HepG2 (cell line): Measurements from ENCODE around the gene PALM. TPM values are rescaled to one million over a fixed set of nuclear protein-coding genes. Genes with fewer than 3 reads are reported as not detected.

ENCODE experiments used
- AKAP8 ChIP-seq: sonication (generic); formaldehyde crosslinking; IDR thresholded peaks from 2 replicates; pipeline ENCODE4 v1.5.1; 2020; ENCODE audit warnings: mild to moderate bottlenecking, missing genetic modification reagents
- FOXC1 ChIP-seq: sonication (generic); formaldehyde crosslinking; IDR thresholded peaks from 2 replicates; pipeline ENCODE4 v1.8.0; 2022; ENCODE audit warnings: mild to moderate bottlenecking, missing genetic modification reagents, borderline replicate concordance
- HNRNPL ChIP-seq: fragments of 200-400 bp; formaldehyde crosslinking; IDR thresholded peaks from 2 replicates; pipeline ENCODE4 v1.6.1; 2017; ENCODE audit warnings: mild to moderate bottlenecking, low read depth, low read length
- IRX3 ChIP-seq: sonication (generic); formaldehyde crosslinking; IDR thresholded peaks from 2 replicates; pipeline ENCODE4 v1.8.1; 2023; ENCODE audit warnings: mild to moderate bottlenecking, low read depth, missing genetic modification reagents, borderline replicate concordance
- PHF20 ChIP-seq: sonication (generic); formaldehyde crosslinking; IDR thresholded peaks from 2 replicates; pipeline ENCODE4 v1.5.0; 2020; ENCODE audit warnings: mild to moderate bottlenecking, missing genetic modification reagents
- PLRG1 ChIP-seq: fragments of 450-650 bp; conservative IDR thresholded peaks from 2 replicates; pipeline ENCODE4 v1.6.1; 2016
- POLR2A ChIP-seq, 2 experiments: IDR thresholded peaks; 2 replicates each; pipeline ENCODE4 v1.6.1; 2011; ENCODE audit warnings: low read depth in 2 of 2, low read length in 2 of 2, mild to moderate bottlenecking in 1 of 2, moderate library complexity in 1 of 2; ENCODE audit not compliant: insufficient read depth in 1 of 2
- ZBTB39 ChIP-seq: sonication (generic); formaldehyde crosslinking; IDR thresholded peaks from 2 replicates; pipeline ENCODE4 v1.5.0; 2020; ENCODE audit warnings: missing genetic modification reagents
- ZBTB7A ChIP-seq: sonication (generic); formaldehyde crosslinking; IDR thresholded peaks from 2 replicates; pipeline ENCODE4 v1.8.0; 2022; ENCODE audit warnings: mild to moderate bottlenecking, missing genetic modification reagents
- ZFX ChIP-seq: sonication (generic); formaldehyde crosslinking; IDR thresholded peaks from 2 replicates; pipeline ENCODE4 v1.4.0; 2020; ENCODE audit warnings: mild to moderate bottlenecking, low read depth, missing genetic modification reagents, moderate library complexity
- ZNF382 ChIP-seq: sonication (generic); formaldehyde crosslinking; IDR thresholded peaks from 2 replicates; pipeline ENCODE4 v1.5.0; 2020; ENCODE audit warnings: missing genetic modification reagents, mild to moderate bottlenecking, borderline replicate concordance
- ZNF800 ChIP-seq: sonication (generic); formaldehyde crosslinking; IDR thresholded peaks from 2 replicates; pipeline ENCODE4 v1.4.0; 2020; ENCODE audit warnings: missing genetic modification reagents
- ZSCAN22 ChIP-seq: sonication (generic); formaldehyde crosslinking; IDR thresholded peaks from 2 replicates; pipeline ENCODE4 v1.4.0; 2020; ENCODE audit warnings: mild to moderate bottlenecking, missing genetic modification reagents
- polyA plus RNA-seq, 8 experiments: library from polyadenylated mRNA; depleted of rRNA in 3 of 8; stranded (reverse) in 7 of 8; unstranded in 1 of 8; fragments of >200 nt; fragmentation: Illumina TruSeq in 4 of 8; extraction: Trizol in 4 of 8; gene quantifications; 2 replicates each; pipeline versions ENCODE4 v1.2.1 to v1.2.3, GENCODE V29; 2011 to 2016; ENCODE audit warnings: low read depth in 4 of 8, missing spikeins in 1 of 8, mixed read lengths in 1 of 8; ENCODE audit not compliant: insufficient read depth in 1 of 8
- total RNA-seq, 5 experiments: library from RNA; depleted of rRNA; stranded (reverse); fragments of >200 nt; fragmentation: Illumina TruSeq; extraction: Trizol; gene quantifications; 2 replicates each; pipeline ENCODE4 v1.2.3, GENCODE V29; 2016; ENCODE audit warnings: low read depth in 1 of 5
- TF ChIP-seq, protein P1 (sequence below): sonication (generic); formaldehyde crosslinking; IDR thresholded peaks from 2 replicates; pipeline ENCODE4 v1.5.1; 2020; ENCODE audit warnings: mild to moderate bottlenecking, missing genetic modification reagents, moderate library complexity
- TF ChIP-seq, protein P2 (sequence below): IDR thresholded peaks from 2 replicates; pipeline ENCODE4 v1.6.1; 2016; ENCODE audit warnings: mild to moderate bottlenecking
- TF ChIP-seq, protein P3 (sequence below): sonication (generic); formaldehyde crosslinking; IDR thresholded peaks from 2 replicates; pipeline ENCODE4 v1.4.0; 2020; ENCODE audit warnings: mild to moderate bottlenecking, low read depth, missing genetic modification reagents

The PALM gene
- total and polyA plus RNA-seq, 2 of the 13 experiments (the other 11 are each of a cell fraction or from before 2014, with no cell fraction given), result 4.0 to 9.7 TPM

GRCh38 chr19:677601-678436 is 30.9 kb upstream of the PALM start (continued):
- TF ChIP-seq, protein P1, sequence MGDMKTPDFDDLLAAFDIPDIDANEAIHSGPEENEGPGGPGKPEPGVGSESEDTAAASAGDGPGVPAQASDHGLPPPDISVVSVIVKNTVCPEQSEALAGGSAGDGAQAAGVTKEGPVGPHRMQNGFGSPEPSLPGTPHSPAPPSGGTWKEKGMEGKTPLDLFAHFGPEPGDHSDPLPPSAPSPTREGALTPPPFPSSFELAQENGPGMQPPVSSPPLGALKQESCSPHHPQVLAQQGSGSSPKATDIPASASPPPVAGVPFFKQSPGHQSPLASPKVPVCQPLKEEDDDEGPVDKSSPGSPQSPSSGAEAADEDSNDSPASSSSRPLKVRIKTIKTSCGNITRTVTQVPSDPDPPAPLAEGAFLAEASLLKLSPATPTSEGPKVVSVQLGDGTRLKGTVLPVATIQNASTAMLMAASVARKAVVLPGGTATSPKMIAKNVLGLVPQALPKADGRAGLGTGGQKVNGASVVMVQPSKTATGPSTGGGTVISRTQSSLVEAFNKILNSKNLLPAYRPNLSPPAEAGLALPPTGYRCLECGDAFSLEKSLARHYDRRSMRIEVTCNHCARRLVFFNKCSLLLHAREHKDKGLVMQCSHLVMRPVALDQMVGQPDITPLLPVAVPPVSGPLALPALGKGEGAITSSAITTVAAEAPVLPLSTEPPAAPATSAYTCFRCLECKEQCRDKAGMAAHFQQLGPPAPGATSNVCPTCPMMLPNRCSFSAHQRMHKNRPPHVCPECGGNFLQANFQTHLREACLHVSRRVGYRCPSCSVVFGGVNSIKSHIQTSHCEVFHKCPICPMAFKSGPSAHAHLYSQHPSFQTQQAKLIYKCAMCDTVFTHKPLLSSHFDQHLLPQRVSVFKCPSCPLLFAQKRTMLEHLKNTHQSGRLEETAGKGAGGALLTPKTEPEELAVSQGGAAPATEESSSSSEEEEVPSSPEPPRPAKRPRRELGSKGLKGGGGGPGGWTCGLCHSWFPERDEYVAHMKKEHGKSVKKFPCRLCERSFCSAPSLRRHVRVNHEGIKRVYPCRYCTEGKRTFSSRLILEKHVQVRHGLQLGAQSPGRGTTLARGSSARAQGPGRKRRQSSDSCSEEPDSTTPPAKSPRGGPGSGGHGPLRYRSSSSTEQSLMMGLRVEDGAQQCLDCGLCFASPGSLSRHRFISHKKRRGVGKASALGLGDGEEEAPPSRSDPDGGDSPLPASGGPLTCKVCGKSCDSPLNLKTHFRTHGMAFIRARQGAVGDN (CRISPR knock-in tag), result peak; percentile 54
- TF ChIP-seq IRX3 (CRISPR knock-in tag), result no peak
- TF ChIP-seq AKAP8 (CRISPR knock-in tag), result peak; percentile 93
- TF ChIP-seq ZSCAN22 (CRISPR knock-in tag), result 0 out of 2 replicates have a peak, but pooled peaks have one; percentile 65
- TF ChIP-seq PHF20 (CRISPR knock-in tag), result 0 out of 2 replicates have a peak, but pooled peaks have one; percentile 28
- TF ChIP-seq, protein P2, sequence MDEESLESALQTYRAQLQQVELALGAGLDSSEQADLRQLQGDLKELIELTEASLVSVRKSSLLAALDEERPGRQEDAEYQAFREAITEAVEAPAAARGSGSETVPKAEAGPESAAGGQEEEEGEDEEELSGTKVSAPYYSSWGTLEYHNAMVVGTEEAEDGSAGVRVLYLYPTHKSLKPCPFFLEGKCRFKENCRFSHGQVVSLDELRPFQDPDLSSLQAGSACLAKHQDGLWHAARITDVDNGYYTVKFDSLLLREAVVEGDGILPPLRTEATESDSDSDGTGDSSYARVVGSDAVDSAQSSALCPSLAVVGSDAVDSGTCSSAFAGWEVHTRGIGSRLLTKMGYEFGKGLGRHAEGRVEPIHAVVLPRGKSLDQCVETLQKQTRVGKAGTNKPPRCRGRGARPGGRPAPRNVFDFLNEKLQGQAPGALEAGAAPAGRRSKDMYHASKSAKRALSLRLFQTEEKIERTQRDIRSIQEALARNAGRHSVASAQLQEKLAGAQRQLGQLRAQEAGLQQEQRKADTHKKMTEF (CRISPR knock-in tag), result no peak
- 0 out of 2 replicates have a peak, but pooled peaks have one; percentile 49 for TF ChIP-seq FOXC1
- peak; percentile 28; the same call in 1 of the 2 replicates for TF ChIP-seq ZNF800
- 0 out of 2 replicates have a peak, but pooled peaks have one; percentile 36 for TF ChIP-seq ZBTB39 (CRISPR knock-in tag)
- TF ChIP-seq PLRG1, result no peak
- TF ChIP-seq ZFX (CRISPR knock-in tag), result 0 out of 2 replicates have a peak, but pooled peaks have one; percentile 25
- TF ChIP-seq HNRNPL, result peak; percentile 11; the same call in 1 of the 2 replicates
- no peak for TF ChIP-seq ZNF382 (CRISPR knock-in tag)
- TF ChIP-seq ZBTB7A (CRISPR knock-in tag), result peak; percentile 21; the same call in 1 of the 2 replicates
- TF ChIP-seq, protein P3, sequence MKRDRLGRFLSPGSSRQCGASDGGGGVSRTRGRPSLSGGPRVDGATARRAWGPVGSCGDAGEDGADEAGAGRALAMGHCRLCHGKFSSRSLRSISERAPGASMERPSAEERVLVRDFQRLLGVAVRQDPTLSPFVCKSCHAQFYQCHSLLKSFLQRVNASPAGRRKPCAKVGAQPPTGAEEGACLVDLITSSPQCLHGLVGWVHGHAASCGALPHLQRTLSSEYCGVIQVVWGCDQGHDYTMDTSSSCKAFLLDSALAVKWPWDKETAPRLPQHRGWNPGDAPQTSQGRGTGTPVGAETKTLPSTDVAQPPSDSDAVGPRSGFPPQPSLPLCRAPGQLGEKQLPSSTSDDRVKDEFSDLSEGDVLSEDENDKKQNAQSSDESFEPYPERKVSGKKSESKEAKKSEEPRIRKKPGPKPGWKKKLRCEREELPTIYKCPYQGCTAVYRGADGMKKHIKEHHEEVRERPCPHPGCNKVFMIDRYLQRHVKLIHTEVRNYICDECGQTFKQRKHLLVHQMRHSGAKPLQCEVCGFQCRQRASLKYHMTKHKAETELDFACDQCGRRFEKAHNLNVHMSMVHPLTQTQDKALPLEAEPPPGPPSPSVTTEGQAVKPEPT, result 0 out of 2 replicates have a peak, but pooled peaks have one; percentile 22
- TF ChIP-seq POLR2A (IDR thresholded peaks at IDR 0.05; ENCODE audit: insufficient read depth in 1 of 2, low read depth in 2 of 2, low read length in 2 of 2), result peak in 1 of 2 experiments; percentile 27; a peak in 1 of 4 replicates
